Right lobe of liver (tissue), 6 donors: Measurements from ENCODE around the gene PRMT5. TPM values are rescaled to one million over a fixed set of nuclear protein-coding genes. Genes with fewer than 3 reads are reported as not detected.

Source experiments
- ATAC-seq, 4 donors: fragments of 200-7000 bp; cut with Tn5 transposase; one replicate each; pipeline ENCODE4 v1.9.1; 2020; ENCODE audit warnings: mild to moderate bottlenecking in 4 of 4, moderate library complexity in 4 of 4
- DNase-seq, 3 donors: peaks; one replicate each; pipeline ENCODE4 v3.0.0-alpha.2; 2020
- H3K27ac ChIP-seq, 3 donors: fragments of 200-600 bp; one replicate each; pipeline ENCODE4 v1.8.0; 2022
- H3K27me3 ChIP-seq, 2 donors: fragments of 200-600 bp; one replicate each; pipeline ENCODE4 v1.8.0; 2022
- H3K36me3 ChIP-seq, 4 donors: fragments of 200-600 bp; sonication (generic) in 1 of 4; one replicate each; pipeline versions ENCODE4 v1.5.1 to v1.8.0; 2017 to 2022; ENCODE audit warnings: control low read depth in 1 of 4
- H3K4me1 ChIP-seq, 4 donors: fragments of 200-600 bp; sonication (generic) in 1 of 4; one replicate each; pipeline versions ENCODE4 v1.5.1 to v1.8.0; 2017 to 2022; ENCODE audit warnings: control low read depth in 1 of 4
- H3K4me3 ChIP-seq, 3 donors: fragments of 200-600 bp; one replicate each; pipeline ENCODE4 v1.8.0; 2022
- H3K9me3 ChIP-seq, 4 donors: fragments of 200-600 bp; sonication (generic) in 1 of 4; one replicate each; pipeline versions ENCODE4 v1.5.1 to v1.8.0; 2017 to 2022; ENCODE audit warnings: control low read depth in 1 of 4
- POLR2A ChIP-seq: fragments of 450-650 bp; IDR thresholded peaks from one replicate; pipeline ENCODE4 v1.6.1; 2017; ENCODE audit warnings: antibody characterized with exemption, mild to moderate bottlenecking
- WGBS: methylation state at CpG from one replicate; pipeline ENCODE4 v1.1.6; 2018; ENCODE audit warnings: low coverage, low lambda C conversion rate; ENCODE audit not compliant: insufficient coverage; ENCODE audit errors: missing lambda C conversion rate; 5-methylcytosine and 5-hydroxymethylcytosine counted together
- intact Hi-C, 2 donors: fragments of 100-400 bp; cut with DNase I; formaldehyde crosslinking; loops; one replicate each; pipeline versions ENCODE4 v1.11.2 to v1.14.1; 2022
- total RNA-seq, 6 experiments: library from RNA; depleted of rRNA in 2 of 6; stranded (reverse); fragments of >200 nt in 2 of 6; fragmentation: NEBNext Ultra II Directional in 3 of 6; extraction: Animal tissue kit (Norgen Biotek cat#: 25700) in 3 of 6; gene quantifications; one replicate each; pipeline versions ENCODE4 v1.1.0 to v1.2.4, GENCODE V29; 2016 to 2023
- TF ChIP-seq, protein P1 (sequence below), 4 donors: fragments of 200-600 bp in 3 of 4; fragments of 450-650 bp in 1 of 4; IDR thresholded peaks; one replicate each; pipeline versions ENCODE4 v1.5.1 to v1.8.0; 2016 to 2022; ENCODE audit warnings: antibody characterized with exemption in 4 of 4, mild to moderate bottlenecking in 2 of 4
- donor health status: DM: no; HTN: yes; CAD: no.
- donor health status: DM: no; HTN: no; CAD: no.
- donor health status: DM: no; HTN: no; CAD: no.
- donor health status: DM: no; HTN: yes; CAD: no.
- donor health status: DM: no; HTN: yes; CAD: no.

PRMT5 gene
- total RNA-seq, 6 experiments from 2014 or later, result 22.5 to 32.1 (median 25.7) TPM

DNA sequence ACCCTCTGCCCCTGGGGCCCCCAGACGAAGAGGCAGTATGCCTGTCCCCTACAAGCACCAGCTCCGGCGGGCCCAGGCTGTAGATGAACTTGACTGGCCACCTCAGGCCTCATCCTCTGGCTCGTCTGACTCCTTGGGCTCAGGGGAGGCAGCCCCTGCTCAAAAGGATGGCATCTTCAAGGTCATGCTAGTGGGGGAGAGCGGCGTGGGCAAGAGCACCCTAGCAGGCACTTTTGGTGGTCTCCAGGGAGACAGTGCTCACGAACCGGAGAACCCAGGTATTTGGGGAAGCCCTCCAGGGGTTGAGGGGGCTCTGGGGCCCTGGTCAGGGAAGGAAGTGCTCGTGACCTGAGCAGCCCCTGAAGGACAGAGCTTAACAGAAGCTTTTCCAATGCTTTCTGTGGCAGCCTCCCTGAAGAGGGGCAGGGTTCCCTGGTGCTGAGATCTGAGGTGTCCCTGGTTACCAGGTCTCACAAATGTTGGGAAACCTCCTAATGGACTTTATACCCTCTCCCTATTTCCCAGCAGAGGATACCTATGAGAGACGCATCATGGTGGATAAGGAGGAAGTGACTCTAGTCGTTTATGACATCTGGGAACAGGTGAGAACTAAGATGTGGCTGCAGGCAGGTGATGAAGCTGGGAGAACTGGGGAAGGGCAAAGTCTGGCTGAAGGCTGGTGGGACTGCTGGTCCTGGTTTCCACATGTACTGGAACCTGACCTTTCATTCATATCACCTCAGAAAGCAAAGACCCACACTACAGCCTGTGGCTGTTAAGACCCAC lies 44.2 kb downstream of the PRMT5 start:
- WGBS, result 77% methylated on average over 5 of the region's 11 CpGs
- TF ChIP-seq, protein P1, sequence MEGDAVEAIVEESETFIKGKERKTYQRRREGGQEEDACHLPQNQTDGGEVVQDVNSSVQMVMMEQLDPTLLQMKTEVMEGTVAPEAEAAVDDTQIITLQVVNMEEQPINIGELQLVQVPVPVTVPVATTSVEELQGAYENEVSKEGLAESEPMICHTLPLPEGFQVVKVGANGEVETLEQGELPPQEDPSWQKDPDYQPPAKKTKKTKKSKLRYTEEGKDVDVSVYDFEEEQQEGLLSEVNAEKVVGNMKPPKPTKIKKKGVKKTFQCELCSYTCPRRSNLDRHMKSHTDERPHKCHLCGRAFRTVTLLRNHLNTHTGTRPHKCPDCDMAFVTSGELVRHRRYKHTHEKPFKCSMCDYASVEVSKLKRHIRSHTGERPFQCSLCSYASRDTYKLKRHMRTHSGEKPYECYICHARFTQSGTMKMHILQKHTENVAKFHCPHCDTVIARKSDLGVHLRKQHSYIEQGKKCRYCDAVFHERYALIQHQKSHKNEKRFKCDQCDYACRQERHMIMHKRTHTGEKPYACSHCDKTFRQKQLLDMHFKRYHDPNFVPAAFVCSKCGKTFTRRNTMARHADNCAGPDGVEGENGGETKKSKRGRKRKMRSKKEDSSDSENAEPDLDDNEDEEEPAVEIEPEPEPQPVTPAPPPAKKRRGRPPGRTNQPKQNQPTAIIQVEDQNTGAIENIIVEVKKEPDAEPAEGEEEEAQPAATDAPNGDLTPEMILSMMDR (IDR thresholded peaks at IDR 0.05), result no peak
- no peak for TF ChIP-seq POLR2A
- Histone ChIP-seq H3K4me1 (no peaks in the 10 kb centered on the region), H3K36me3 (no peaks in the 10 kb centered on the region), H3K9me3 (no peaks in the 10 kb centered on the region), H3K4me3 (no peak overlapping the region), H3K27ac (no peak overlapping the region), H3K27me3 (no peaks in the 10 kb centered on the region)
- DNase-seq (no peak), ATAC-seq (no peak)
- intact Hi-C loops, result no loop called here

DNA sequence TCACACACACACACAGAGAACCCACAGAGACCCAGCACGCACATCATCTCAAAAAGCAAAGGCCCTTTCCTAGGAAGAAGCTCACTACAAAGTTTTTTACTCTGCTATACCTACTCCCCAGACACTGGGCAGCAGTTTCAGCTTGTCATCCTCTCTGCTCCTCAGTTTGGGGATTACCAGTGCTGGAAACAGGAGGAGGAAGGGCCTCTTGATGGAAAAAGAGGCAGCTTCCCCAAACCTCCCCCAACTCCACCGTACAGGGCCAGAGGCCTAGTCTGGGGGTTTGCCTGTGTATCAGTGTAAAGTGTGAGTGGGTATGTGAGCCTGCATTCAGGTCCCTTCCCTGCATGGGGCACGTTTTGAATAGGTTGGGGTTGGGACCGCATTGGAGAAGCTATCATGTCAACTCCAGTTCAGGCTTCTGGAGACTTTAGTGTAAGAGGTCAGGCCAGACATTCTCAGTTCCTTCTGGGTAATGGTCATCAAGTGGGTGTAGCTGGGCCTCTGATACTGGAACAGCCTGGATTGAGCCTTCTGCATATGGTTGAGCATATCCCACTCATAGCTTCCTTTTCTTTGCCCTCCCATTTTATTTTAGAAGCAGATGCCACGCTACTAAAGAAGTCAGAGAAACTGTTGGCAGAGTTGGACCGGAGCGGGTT lies 45.0 kb downstream of the PRMT5 start:
- H3K4me3 ChIP-seq, result no peak overlapping the region
- H3K27me3 ChIP-seq, result no peaks in the 10 kb centered on the region
- TF ChIP-seq POLR2A, result no peak
- TF ChIP-seq, protein P1 (IDR thresholded peaks at IDR 0.05), result no peak
- H3K4me1 ChIP-seq, result no peaks in the 10 kb centered on the region
- no peak overlapping the region for H3K27ac ChIP-seq
- intact Hi-C loops, result no loop called here
- DNase-seq, result no peak
- ATAC-seq, result no peak
- no peaks in the 10 kb centered on the region for H3K9me3 ChIP-seq
- no peaks in the 10 kb centered on the region for H3K36me3 ChIP-seq
- WGBS, result 80% methylated on average over 5 of the region's 7 CpGs

DNA sequence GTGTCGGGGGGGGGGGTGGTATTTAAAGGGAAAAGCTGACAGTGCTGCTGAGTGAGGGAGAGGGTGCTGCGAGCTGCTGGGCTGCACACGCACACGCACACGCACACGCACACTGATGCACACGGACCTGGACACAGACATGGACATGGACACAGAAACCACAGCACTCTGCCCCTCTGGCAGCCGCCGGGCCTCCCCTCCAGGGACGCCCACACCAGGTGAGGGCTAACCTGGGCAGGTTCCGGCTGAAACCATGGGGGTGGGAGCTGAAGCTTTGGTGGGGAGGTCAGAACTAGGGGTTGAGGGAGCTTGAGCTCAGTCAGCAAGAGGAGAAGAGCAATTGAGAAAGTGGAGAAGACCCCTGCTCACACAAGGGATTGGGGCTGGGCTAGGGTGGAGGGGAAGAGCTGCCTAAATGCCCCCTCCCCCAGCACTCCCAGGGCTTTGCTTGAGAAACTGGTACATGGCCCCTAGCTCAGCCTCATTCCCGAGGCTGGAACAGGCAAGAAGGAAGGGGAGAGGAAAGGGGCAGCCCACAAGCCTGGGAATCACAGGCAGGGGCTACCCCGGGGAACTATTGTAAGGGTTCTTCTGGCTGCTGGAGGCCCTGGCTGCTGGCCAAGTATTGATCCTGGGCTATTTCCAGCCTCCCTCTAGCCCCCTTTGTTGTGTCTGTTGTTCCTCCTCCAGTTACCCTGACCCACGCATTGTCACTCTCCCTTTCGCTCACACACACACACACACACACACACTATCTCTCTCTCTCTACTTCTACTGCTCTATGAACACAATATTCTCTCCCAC lies 45.8 kb downstream of the PRMT5 start, which contains the start of gene REM2:
Gene REM2, plus strand, starts transcription at position 50 of the 804 bp plus-strand sequence. Its CDS starts 66 bp downstream, at position 116.
- no peaks in the 10 kb centered on the region for H3K4me1 ChIP-seq

More for the DNA sequence above, 45.8 kb downstream of the PRMT5 start, which contains the start of gene REM2:
- no peak for DNase-seq
- no peak within 1 kb of the TSS for H3K4me3 ChIP-seq
- H3K9me3 ChIP-seq, result no peaks in the 10 kb centered on the region
- peaks cover 0 to 3% (median under 1%) of the 10 kb centered on the region in 4 donors for H3K36me3 ChIP-seq
- TF ChIP-seq, protein P1 (IDR thresholded peaks at IDR 0.05), result no peak
- TF ChIP-seq POLR2A, result no peak
- intact Hi-C loops, result no loop called here
- WGBS, result 30% methylated on average over 8 of the region's 15 CpGs
- H3K27ac ChIP-seq, result no peak within 1 kb of the TSS
- no peaks in the 10 kb centered on the region for H3K27me3 ChIP-seq
- no peak for ATAC-seq
